Measurements from ENCODE around the gene EFCAB11.

Gene EFCAB11

DNA sequence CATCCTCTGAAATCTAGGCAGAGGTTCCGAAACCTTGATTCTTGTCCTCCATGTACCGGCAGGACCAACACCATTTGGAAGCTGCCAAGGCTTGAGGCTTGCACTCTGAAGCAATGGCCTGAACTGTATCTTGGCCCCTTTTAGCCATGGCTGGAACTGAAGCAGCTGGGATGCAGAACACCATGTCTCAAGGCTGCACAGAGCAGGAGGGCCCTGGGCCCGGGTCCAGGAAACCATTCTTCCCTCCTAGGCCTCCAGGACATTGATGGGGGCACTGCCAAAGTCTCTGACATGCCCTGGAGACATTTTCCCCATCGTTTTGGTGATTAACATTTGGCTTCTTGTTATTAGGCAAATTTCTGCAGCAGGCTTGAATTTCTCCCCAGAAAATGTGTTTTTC is 198.7 kb downstream of the EFCAB11 start:
- no peak for DNase-seq

DNA sequence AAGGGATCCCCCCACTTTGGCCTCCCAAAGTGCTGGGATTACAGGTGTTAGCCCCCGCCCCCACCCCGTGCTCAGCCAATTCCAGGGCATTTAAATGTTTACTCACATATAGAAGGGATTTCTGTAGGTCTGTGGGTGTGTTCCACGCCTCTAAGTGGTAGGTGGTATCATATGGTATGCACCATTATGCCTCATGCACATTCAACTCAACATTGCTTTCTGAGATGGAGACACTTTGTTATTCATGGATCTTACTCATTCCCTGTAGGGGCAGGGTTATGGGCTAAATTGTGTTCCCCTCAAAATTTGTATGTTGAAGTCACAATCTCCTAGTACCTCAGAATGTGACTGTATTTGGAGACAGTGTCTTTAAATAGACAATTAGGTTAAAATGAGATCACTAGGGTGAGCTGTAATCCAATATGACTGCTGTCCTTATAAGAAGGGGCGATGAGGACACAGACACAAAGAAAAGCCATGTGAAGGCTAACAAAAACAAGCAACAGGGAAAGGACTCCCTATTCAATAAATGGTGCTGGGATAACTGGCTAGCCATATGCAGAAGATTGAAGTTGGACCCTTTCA is 200.6 kb downstream of the EFCAB11 start:
- no peak for DNase-seq

DNA sequence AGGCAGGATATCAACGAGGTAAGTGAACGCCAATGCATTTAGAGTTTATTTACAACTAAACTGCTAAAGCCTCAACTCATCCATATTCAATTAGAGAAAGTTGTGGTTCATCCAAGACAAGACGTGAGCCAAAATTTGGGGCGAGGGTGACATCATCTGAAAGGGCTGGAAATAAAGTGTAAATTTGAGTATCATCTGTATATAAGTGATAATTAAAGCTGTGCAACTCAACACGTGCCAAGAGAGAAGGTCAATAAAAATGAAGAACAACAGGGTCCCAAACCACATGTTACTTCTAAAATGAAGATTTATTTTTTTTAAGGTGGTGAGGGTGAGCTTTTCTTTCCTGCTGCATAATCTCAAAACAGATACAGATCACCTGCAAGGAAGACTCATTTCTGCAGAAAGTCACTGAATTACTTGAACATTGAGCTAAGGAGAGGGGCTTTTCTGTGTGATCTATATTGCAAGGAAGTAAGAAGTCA is 203.6 kb downstream of the EFCAB11 start:
- DNase-seq: peak; percentile 19

DNA sequence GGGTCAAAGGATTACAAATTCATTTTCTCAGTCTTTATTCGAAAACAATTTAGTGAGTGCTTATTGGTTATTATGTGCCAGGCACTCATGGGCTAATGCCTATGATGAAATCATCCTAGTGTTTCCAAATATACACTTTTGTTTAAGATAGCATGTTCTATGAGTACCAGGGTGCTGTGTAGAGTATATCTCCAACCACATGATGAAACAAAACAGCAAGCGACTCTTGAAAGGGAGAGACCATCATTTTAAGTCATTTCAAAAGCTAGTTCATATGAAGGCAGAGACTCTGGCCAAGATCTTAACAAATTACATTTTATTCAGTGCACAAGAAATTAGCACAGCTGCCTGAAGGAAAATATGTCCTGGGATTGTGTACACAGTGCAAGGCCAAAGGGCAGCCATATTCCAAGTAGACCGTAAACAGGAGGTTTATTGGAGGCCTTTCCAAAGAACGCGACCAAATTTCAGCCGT is 204.2 kb downstream of the EFCAB11 start:
- no peak for DNase-seq

DNA sequence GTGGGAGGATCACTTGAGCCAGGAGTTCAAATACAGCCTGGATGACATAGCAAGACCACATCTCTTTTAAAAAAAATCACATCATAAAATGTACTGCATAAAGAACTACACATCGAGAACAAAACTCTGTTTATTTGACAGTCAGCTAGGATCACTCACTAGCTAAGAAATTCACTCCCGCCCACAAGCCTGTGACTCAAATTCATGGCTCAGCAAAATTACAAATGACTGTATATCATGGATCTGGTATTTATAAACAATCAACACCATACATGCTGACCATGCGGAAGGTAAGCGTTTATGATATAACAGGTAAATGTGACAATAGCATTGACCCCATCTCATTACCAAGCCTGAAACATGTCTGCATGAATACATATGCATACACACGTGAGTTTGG is 206.5 kb downstream of the EFCAB11 start:
- peak; percentile 23 for DNase-seq

DNA sequence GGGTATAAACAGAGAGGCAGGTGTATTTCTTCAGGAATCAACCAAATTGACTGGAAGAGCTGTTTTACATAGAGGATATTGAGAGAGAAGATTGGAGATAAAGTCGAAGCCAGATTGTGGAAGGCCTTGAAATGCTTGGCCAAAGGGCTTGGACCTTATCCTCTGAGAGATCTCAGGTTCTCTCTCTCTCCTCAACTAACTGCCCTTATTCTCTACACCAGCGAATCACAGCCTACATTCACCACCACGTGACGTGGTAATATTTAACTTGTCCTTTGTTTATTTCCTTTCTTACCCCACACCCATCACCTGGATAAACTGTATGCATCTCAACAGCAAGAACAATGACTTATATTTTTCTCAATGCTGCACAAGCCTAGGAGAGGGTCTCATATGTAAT is 207.4 kb downstream of the EFCAB11 start:
- no peak for DNase-seq

DNA sequence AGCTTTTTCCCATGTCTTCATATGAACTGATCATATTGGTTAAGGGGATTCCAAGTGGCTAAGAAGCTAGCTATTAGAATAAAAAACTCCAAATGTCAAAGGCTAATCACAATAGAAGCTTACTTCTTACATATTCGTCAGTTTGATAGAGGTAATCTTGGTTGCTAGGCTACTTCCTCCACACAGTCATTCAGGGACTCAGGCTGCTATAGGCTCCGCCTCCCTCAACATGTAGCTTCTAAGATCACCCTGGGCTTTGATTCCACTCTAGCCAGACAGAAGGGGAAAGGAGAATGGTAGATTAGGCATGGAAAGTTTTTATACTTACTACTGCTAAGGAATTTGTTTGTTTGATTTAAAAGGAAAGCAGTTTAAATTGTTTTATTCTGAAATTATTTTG is 207.9 kb downstream of the EFCAB11 start:
- DNase-seq: no peak

DNA sequence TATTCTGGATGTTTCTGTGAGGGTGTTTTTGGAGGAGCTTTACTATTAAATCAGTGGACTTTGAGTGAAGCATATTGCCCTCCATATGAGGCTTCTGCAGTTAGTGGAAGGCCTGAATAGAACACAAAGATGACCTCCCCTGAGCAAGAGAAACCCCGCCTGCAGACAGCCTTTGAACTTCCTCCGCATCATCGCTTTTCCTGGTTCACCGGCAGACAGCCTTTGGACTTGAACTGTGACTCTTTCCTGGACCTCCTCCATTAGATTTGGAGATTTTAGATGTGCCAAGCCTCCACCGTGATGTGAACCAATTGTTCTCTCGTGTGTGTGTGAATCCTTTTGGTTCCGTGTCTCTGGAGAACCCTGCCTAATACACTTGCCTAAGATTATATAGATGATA is 208.4 kb downstream of the EFCAB11 start:
- no peak for DNase-seq
